ENCODE data around the gene PRDM5. TPM values are rescaled to one million over a fixed set of nuclear protein-coding genes. Genes with fewer than 3 reads are reported as not detected.

Gene PRDM5
- total and polyA plus RNA-seq, 2 donors (not counting 3 experiments of a cell fraction or from before 2014, with no cell fraction given), result 2.2 to 8.1 TPM

DNA sequence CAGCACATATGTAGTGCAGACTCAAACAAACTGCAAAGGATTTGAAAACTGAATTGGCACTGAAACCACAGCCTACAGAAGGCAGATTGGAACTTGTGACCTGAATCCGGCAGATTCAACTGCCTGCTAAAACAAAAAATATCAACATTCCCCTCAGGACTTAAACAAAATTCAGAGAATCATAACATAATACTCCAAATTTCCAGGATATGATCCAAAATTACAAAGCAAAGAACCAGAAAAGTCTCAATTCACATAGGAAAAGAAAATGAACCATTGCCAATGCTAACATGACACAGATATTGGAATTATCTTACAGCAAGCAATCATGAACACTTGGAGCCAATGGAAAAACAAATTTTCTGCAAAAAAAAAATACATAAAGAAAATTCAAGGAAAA lies 250.4 kb downstream of the PRDM5 start:
- H3K36me3 ChIP-seq (ENCODE audit: control insufficient read depth in 2 of 2, extremely low read depth in 1 of 2, insufficient read depth in 2 of 2, low read length in 2 of 2), result no peaks in the 10 kb centered on the region

More for the DNA sequence above, 250.4 kb downstream of the PRDM5 start:
- FAIRE-seq, result no peak
- Histone ChIP-seq H2AFZ (ENCODE audit: low read depth, low read length) (no peak overlapping the region), H4K20me1 (replicated peaks; ENCODE audit: control insufficient read depth, extremely low read depth, insufficient read depth, low read length) (no peaks in the 10 kb centered on the region), H3K27me3 (ENCODE audit: control insufficient read depth in 2 of 2, insufficient read depth in 2 of 2, low read length in 2 of 2) (no peaks in the 10 kb centered on the region), H3K4me3 (replicated peaks in 1 of 3; ENCODE audit: insufficient read depth in 1 of 3, low read depth in 1 of 3, low read length in 3 of 3) (no peak overlapping the region), H3K9ac (replicated peaks; ENCODE audit: extremely low read depth, insufficient read depth, low read length) (no peak overlapping the region), H3K27ac (ENCODE audit: insufficient read depth, low read depth, low read length) (no peak overlapping the region), H3K9me1 (replicated peaks; ENCODE audit: control insufficient read depth, extremely low read depth, insufficient read depth, low read length) (no peaks in the 10 kb centered on the region), H3K4me2 (ENCODE audit: insufficient read depth, low read length) (no peak overlapping the region), H3K79me2 (ENCODE audit: control insufficient read depth, insufficient read depth, low read length) (no peaks in the 10 kb centered on the region), H3K9me3 (replicated peaks; ENCODE audit: control insufficient read depth, insufficient read depth, low read length) (no peaks in the 10 kb centered on the region), H3K4me1 (ENCODE audit: control insufficient read depth, extremely low read depth, insufficient read depth, low read length) (no peaks in the 10 kb centered on the region)
- intact Hi-C loops (cut with micrococcal nuclease) (no loop called here), dilution Hi-C loops (cut with MboI; ENCODE audit: extremely low pct_ligation_motif_present, low sequenced_read_pairs) (no loop called here)
- ChIA-PET POLR2A (no interaction called here), CTCF (interaction anchor here (1.5 to 2.0 kb wide), 2 partner anchors 17 to 305 kb away, joined by 3 to 6 read pairs; no protein-coding TSS in a partner anchor)
- no TSS peak for BruUV-seq (replicated peaks)
- no peak for DNase-seq (ENCODE audit: low read depth, low spot score)
- TF ChIP-seq, protein P1, sequence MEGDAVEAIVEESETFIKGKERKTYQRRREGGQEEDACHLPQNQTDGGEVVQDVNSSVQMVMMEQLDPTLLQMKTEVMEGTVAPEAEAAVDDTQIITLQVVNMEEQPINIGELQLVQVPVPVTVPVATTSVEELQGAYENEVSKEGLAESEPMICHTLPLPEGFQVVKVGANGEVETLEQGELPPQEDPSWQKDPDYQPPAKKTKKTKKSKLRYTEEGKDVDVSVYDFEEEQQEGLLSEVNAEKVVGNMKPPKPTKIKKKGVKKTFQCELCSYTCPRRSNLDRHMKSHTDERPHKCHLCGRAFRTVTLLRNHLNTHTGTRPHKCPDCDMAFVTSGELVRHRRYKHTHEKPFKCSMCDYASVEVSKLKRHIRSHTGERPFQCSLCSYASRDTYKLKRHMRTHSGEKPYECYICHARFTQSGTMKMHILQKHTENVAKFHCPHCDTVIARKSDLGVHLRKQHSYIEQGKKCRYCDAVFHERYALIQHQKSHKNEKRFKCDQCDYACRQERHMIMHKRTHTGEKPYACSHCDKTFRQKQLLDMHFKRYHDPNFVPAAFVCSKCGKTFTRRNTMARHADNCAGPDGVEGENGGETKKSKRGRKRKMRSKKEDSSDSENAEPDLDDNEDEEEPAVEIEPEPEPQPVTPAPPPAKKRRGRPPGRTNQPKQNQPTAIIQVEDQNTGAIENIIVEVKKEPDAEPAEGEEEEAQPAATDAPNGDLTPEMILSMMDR (IDR thresholded peaks at IDR 0.05; ENCODE audit: extremely low read depth in 1 of 2, insufficient read depth in 1 of 2, low read depth in 1 of 2, low read length in 2 of 2), result no peak
- TF ChIP-seq POLR2AphosphoS5 (IDR thresholded peaks at IDR 0.05; ENCODE audit: insufficient read depth, low read depth, low read length) (no peak), MYC (IDR thresholded peaks at IDR 0.05; ENCODE audit: low read depth, low read length) (no peak), FOS (IDR thresholded peaks at IDR 0.05; ENCODE audit: borderline replicate concordance, insufficient read depth, low read length) (no peak), JUN (IDR thresholded peaks at IDR 0.05; ENCODE audit: borderline replicate concordance, insufficient read depth, insufficient read length, low read depth) (no peak)
- TF ChIP-seq, protein P2, sequence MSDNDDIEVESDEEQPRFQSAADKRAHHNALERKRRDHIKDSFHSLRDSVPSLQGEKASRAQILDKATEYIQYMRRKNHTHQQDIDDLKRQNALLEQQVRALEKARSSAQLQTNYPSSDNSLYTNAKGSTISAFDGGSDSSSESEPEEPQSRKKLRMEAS (IDR thresholded peaks at IDR 0.05; ENCODE audit: insufficient read depth, insufficient read length), result no peak

All from endothelial cell of umbilical vein (primary cell).